GM13977 (cell line): Measurements from ENCODE around the gene GBP4.

Experiments
- DNase-seq: peaks from one replicate; pipeline ENCODE4 v3.0.0; 2012; ENCODE audit warnings: low spot score
- in situ Hi-C: fragments of 300-500 bp; cut with MboI; formaldehyde crosslinking; loops from one replicate; pipeline ENCODE4 v1.12.0; 2022; ENCODE audit warnings: low sequenced_read_pairs, low pct_unique_long_range_greater_than_20kb, mixed read lengths, inconsistent platforms; ENCODE audit not compliant: unreplicated experiment
- TF ChIP-seq, protein P1 (sequence below): IDR thresholded peaks from 2 replicates; pipeline ENCODE4 v1.5.1; 2012; ENCODE audit warnings: mild to moderate bottlenecking, control low read depth; ENCODE audit not compliant: insufficient read depth; ENCODE audit errors: extremely low read depth, missing control alignments

Gene GBP4

DNA sequence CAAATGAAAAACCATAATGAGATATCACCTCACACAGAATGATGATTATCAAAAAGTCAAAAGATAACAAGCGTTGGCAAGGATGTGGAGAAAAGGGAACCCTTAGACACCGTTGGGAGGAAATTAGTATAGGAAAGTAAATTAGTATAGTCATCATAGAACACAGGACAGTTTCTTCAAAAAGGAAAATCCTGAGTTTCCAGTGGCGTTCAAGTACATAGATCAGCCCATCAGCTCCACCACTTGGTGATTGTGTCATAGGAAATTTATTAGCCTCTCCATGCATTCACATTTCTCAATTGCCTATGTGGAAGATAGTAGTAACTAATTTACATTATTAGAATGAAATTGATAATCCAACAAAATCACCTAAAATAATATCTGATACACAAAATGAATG is 52.0 kb downstream of the GBP4 start:
- in situ Hi-C loops, result no loop called here
- TF ChIP-seq, protein P1, sequence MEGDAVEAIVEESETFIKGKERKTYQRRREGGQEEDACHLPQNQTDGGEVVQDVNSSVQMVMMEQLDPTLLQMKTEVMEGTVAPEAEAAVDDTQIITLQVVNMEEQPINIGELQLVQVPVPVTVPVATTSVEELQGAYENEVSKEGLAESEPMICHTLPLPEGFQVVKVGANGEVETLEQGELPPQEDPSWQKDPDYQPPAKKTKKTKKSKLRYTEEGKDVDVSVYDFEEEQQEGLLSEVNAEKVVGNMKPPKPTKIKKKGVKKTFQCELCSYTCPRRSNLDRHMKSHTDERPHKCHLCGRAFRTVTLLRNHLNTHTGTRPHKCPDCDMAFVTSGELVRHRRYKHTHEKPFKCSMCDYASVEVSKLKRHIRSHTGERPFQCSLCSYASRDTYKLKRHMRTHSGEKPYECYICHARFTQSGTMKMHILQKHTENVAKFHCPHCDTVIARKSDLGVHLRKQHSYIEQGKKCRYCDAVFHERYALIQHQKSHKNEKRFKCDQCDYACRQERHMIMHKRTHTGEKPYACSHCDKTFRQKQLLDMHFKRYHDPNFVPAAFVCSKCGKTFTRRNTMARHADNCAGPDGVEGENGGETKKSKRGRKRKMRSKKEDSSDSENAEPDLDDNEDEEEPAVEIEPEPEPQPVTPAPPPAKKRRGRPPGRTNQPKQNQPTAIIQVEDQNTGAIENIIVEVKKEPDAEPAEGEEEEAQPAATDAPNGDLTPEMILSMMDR, result no peak
- no peak for DNase-seq

DNA sequence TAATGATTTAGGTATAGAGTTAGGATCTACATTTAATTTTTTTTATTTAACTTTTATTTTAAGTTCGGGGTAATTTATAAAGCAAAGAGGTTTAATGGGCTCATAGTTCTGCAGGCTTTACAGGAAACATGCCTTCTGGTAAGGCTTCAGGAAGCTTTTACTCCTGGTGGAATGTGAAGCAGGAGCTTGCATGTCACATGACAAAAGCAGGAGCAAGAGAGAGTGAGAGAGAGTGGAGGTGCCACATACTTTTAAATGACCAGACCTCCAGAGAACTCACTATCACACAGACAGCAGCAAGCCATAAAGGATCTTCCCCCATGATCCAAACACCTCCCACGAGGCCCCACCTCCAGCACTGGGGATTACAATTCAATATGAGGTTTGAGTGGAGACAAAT is 55.3 kb downstream of the GBP4 start:
- no peak for DNase-seq
- in situ Hi-C loops, result no loop called here
- TF ChIP-seq, protein P1, result no peak

DNA sequence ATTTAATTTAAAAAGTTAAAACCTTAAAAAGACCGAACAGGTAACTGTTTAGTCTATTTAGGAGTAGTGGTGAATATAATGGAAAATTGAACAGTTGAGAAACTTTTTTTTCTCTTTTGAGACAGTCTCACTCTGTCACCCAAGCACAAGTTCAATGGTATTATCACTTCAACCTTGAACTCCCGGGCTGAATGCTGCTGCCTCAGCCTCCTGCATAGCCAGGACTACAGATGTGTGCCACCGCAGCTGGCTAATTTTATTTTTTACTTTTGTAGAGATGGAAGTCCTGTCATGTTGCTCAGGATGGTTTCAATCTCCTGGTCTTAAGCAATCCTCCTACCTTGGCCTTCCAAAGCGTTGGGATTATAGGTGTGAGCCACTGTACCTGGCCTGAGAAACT is 56.6 kb downstream of the GBP4 start:
- in situ Hi-C loops, result no loop called here
- no peak for DNase-seq
- TF ChIP-seq, protein P1, result no peak

GRCh38 chr1:89133747-89134146 is 65.0 kb downstream of the GBP4 start:
- in situ Hi-C loops, result no loop called here
- TF ChIP-seq, protein P1, result no peak

More at GRCh38 chr1:89133747-89134146, 65.0 kb downstream of the GBP4 start:
- DNase-seq, result no peak
